NB4 (cell line): ENCODE results near the gene SOD3.

Experiments
- POLR2A ChIP-seq: IDR thresholded peaks from 2 replicates; pipeline ENCODE4 v1.6.1; 2011; ENCODE audit warnings: mild to moderate bottlenecking; ENCODE audit not compliant: insufficient read length; ENCODE audit errors: extremely low read depth
- TF ChIP-seq, protein P1 (sequence below): IDR thresholded peaks from one replicate; pipeline ENCODE4 v1.5.1; 2012; ENCODE audit warnings: low read depth, low read length

DNA sequence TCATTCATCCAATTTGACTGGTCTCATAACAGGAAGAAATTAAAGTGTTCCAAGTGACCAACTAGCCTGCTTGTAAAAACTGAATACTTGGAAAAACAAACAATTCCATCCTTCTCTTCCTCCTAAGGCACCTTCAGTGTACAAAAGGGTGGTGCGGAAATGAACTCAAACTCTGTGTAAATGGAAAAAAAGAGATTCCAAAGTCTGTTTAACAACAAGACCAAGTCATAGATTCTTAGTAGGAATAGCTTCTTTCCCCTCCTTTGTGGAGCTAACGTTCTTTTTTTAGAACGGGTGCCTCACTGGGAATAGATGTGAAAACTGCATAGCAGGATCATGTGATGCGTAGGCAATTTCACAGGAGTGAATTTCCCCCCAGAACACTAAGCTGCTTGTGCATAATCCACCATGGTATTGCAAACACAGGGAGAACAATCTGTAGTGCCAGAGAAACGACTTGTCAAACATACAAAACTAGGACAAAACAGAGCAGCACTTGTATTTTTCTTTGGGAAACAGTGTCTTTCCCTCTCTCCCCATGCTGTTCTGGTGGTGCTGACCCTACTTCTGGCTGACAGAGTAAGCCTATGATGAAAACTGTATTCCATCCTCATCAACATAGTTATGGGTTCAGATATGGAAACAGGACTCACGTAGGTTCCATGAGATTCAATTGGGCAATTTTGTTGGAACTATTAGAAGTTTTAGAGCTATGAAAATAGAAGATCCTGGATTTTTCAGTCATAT is 13.2 kb upstream of the SOD3 start:
- TF ChIP-seq, protein P1, sequence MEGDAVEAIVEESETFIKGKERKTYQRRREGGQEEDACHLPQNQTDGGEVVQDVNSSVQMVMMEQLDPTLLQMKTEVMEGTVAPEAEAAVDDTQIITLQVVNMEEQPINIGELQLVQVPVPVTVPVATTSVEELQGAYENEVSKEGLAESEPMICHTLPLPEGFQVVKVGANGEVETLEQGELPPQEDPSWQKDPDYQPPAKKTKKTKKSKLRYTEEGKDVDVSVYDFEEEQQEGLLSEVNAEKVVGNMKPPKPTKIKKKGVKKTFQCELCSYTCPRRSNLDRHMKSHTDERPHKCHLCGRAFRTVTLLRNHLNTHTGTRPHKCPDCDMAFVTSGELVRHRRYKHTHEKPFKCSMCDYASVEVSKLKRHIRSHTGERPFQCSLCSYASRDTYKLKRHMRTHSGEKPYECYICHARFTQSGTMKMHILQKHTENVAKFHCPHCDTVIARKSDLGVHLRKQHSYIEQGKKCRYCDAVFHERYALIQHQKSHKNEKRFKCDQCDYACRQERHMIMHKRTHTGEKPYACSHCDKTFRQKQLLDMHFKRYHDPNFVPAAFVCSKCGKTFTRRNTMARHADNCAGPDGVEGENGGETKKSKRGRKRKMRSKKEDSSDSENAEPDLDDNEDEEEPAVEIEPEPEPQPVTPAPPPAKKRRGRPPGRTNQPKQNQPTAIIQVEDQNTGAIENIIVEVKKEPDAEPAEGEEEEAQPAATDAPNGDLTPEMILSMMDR: no peak
- no peak for TF ChIP-seq POLR2A
